HG03064 (cell line): ENCODE data around the gene SMIM13.

Experiments used
- ATAC-seq: cut with Tn5 transposase; IDR thresholded peaks from one replicate; pipeline ENCODE4 v1.9.1; 2021; ENCODE audit warnings: low read depth; ENCODE audit not compliant: unreplicated experiment

The SMIM13 gene

GRCh38 chr6:11183761-11184362 lies 90.2 kb downstream of the SMIM13 start:
- ATAC-seq: no peak

GRCh38 chr6:11185204-11185842 lies 91.7 kb downstream of the SMIM13 start:
- no peak for ATAC-seq

DNA sequence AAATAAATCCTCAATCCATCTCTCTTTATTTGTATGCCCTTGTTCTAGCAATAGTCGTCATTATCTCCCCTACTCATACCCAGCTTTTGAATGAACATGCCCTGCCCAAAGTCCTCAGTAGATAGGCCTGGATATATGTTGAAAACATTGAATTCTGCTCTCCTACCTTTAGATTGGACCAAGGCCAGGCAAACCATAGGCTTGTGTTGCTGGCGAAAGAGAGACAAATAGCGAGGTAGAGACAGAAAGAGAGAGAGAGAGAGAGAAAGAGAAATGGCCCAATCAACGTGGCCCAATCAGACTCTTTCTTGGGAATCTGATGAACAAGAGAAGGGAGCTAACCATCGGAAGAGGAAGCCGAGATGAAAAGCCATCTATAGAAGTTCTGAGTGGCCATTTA lies 93.7 kb downstream of the SMIM13 start:
- ATAC-seq: no peak
